Fibroblast of mammary gland (primary cell): ENCODE data around the gene TANGO2.

Source experiments
- DNase-seq: peaks from one replicate; pipeline ENCODE4 v3.0.0-alpha.2; 2010; ENCODE audit warnings: low read depth
- H3K4me3 ChIP-seq: 2 replicates; pipeline ENCODE4 v1.5.1; 2011; ENCODE audit warnings: low read depth, mild to moderate bottlenecking, low read length, moderate library complexity; ENCODE audit not compliant: control insufficient read depth
- CTCF ChIP-seq: conservative IDR thresholded peaks from 2 replicates; pipeline ENCODE4 v1.5.1; 2011; ENCODE audit warnings: low read depth, low read length, inconsistent platforms; ENCODE audit not compliant: control insufficient read depth, insufficient read depth

TANGO2 gene

GRCh38 chr22:19996694-19997384, 24.1 kb upstream of the TANGO2 start:
- no peak for DNase-seq
- H3K4me3 ChIP-seq = no peak overlapping the region
- no peak for TF ChIP-seq CTCF

GRCh38 chr22:19997561-19998231, 23.2 kb upstream of the TANGO2 start:
- H3K4me3 ChIP-seq = no peak overlapping the region
- no peak for TF ChIP-seq CTCF

GRCh38 chr22:19998232-19998951, 22.5 kb upstream of the TANGO2 start:
- TF ChIP-seq CTCF = no peak
- H3K4me3 ChIP-seq = no peak overlapping the region
- DNase-seq = no peak

More at GRCh38 chr22:19997561-19998231, 23.2 kb upstream of the TANGO2 start:
- no peak for DNase-seq

- DNase-seq = no peak
- TF ChIP-seq CTCF = no peak
- no peak overlapping the region for H3K4me3 ChIP-seq
Observed at GRCh38 chr22:19998991-19999820, 21.7 kb upstream of the TANGO2 start.

GRCh38 chr22:20000246-20001081, 20.4 kb upstream of the TANGO2 start:
- no peak overlapping the region for H3K4me3 ChIP-seq
- no peak for DNase-seq
- TF ChIP-seq CTCF = no peak

GRCh38 chr22:20001082-20001638, 19.8 kb upstream of the TANGO2 start:
- TF ChIP-seq CTCF = no peak
- DNase-seq = no peak
- no peak overlapping the region for H3K4me3 ChIP-seq
